HCT116 (cell line): ENCODE measurements around the gene FAM228B. TPM values are rescaled to one million over a fixed set of nuclear protein-coding genes. Genes with fewer than 3 reads are reported as not detected.

ENCODE experiments used
- ATAC-seq: fragments of 200-7000 bp; cut with Tn5 transposase; 2 replicates; pipeline ENCODE4 v1.9.1; 2020; ENCODE audit warnings: mild to moderate bottlenecking, moderate library complexity
- BruUV-seq: library from RNA; stranded (reverse); fragments of 400-500 nt; replicated peaks from 2 replicates; lab custom pipeline; 2021; lab: Mats Ljungman, UMichigan
- CTCF ChIA-PET: fragments of 300-600 bp; sonication (Branson Sonifier 250); formaldehyde crosslinking; loops from one replicate; lab custom pipeline; 2021; ENCODE audit warnings: antibody characterized with exemption; lab: Charles Lee
- POLR2A ChIA-PET: fragments of 300-600, 350-600 bp; sonication (Branson Sonifier 250); formaldehyde crosslinking; loops from one replicate; lab custom pipeline; 2021; ENCODE audit warnings: antibody characterized with exemption; lab: Charles Lee
- RAD21 ChIA-PET, 2 experiments: fragments of 300-600 bp; sonication (Branson Sonifier 250); formaldehyde crosslinking; loops; one replicate each; lab custom pipeline; 2023; ENCODE audit warnings: low total read pairs in 2 of 2; ENCODE audit not compliant: uncharacterized antibody in 2 of 2, unreplicated experiment in 2 of 2, low non-redundant PET in 1 of 2; lab: Charles Lee
- DNase-seq: peaks from one replicate; pipeline ENCODE4 v3.0.0-alpha.2; 2010; ENCODE audit warnings: low read depth, low spot score
- H2AFZ ChIP-seq: fragments of 200-600 bp; shearing (Covaris generic), sonication (generic); 2 replicates; pipeline ENCODE4 v1.6.1; 2017; ENCODE audit warnings: low read depth, mixed run types, mixed read lengths, antibody characterized with exemption, low read length; ENCODE audit not compliant: poor library complexity, severe bottlenecking
- H3K27ac ChIP-seq: 2 replicates; pipeline ENCODE4 v1.5.1; 2012; ENCODE audit warnings: low read depth, low read length
- H3K27me3 ChIP-seq: fragments of 200-600 bp; sonication (generic); 2 replicates; pipeline ENCODE4 v1.6.1; 2016; ENCODE audit warnings: mixed run types, low read length, mixed read lengths; ENCODE audit not compliant: insufficient read depth
- H3K36me3 ChIP-seq, 2 experiments: fragments of 200-500 bp in 1 of 2; fragments of 200-600 bp in 1 of 2; sonication (Bioruptor generic) in 1 of 2; sonication (generic) in 1 of 2; 2 replicates each; pipeline versions ENCODE4 v1.5.1 to v1.6.1; 2014 to 2016; ENCODE audit warnings: low read length in 2 of 2, inconsistent platforms in 1 of 2, mixed read lengths in 1 of 2, mixed run types in 1 of 2; ENCODE audit not compliant: insufficient read depth in 2 of 2, control insufficient read depth in 1 of 2
- H3K4me1 ChIP-seq, 2 experiments: fragments of 200-600 bp in 1 of 2; sonication (generic) in 1 of 2; 2 replicates each; pipeline versions ENCODE4 v1.5.1 to v1.6.1; 2012 to 2017; ENCODE audit warnings: low read length in 2 of 2, inconsistent platforms in 1 of 2, mild to moderate bottlenecking in 1 of 2, mixed read lengths in 1 of 2, mixed run types in 1 of 2, moderate library complexity in 1 of 2; ENCODE audit not compliant: insufficient read depth in 2 of 2, control insufficient read depth in 1 of 2
- H3K4me2 ChIP-seq: fragments of 200-600 bp; sonication (generic); 2 replicates; pipeline ENCODE4 v1.6.1; 2017; ENCODE audit warnings: mixed run types, low read length, mixed read lengths
- H3K4me3 ChIP-seq, 2 experiments: fragments of 200-600 bp in 1 of 2; sonication (generic) in 1 of 2; replicated peaks in 1 of 2; 2 replicates each; pipeline ENCODE4 v1.5.1; 2011 to 2016; ENCODE audit warnings: low read length in 2 of 2, control low read depth in 1 of 2, low read depth in 1 of 2, mild to moderate bottlenecking in 1 of 2, mixed read lengths in 1 of 2, mixed run types in 1 of 2
- H3K79me2 ChIP-seq: fragments of 200-600 bp; sonication (generic); 2 replicates; pipeline ENCODE4 v1.6.1; 2017; ENCODE audit warnings: mild to moderate bottlenecking, mixed run types, low read length, moderate library complexity, mixed read lengths; ENCODE audit not compliant: insufficient read depth
- H3K9ac ChIP-seq: fragments of 200-600 bp; sonication (generic); 2 replicates; pipeline ENCODE4 v1.6.1; 2016; ENCODE audit warnings: low read length, mixed read lengths
- H3K9me2 ChIP-seq: fragments of 200-600 bp; sonication (generic), shearing (Covaris generic); 2 replicates; pipeline ENCODE4 v1.6.1; 2017; ENCODE audit warnings: mixed run types, mild to moderate bottlenecking, moderate library complexity; ENCODE audit not compliant: insufficient read depth
- H3K9me3 ChIP-seq, 2 experiments: fragments of 200-500 bp in 1 of 2; fragments of 200-600 bp in 1 of 2; sonication (Bioruptor generic) in 1 of 2; sonication (generic) in 1 of 2; 2 replicates each; pipeline ENCODE4 v1.6.1; 2014 to 2017; ENCODE audit warnings: low read length in 2 of 2, mixed read lengths in 2 of 2, inconsistent platforms in 1 of 2, low read depth in 1 of 2, mild to moderate bottlenecking in 1 of 2, mixed run types in 1 of 2, moderate library complexity in 1 of 2; ENCODE audit not compliant: control insufficient read depth in 1 of 2, insufficient read depth in 1 of 2
- H4K20me1 ChIP-seq: fragments of 200-600 bp; sonication (generic), shearing (Covaris generic); 2 replicates; pipeline ENCODE4 v1.6.1; 2017; ENCODE audit warnings: mixed run types, mild to moderate bottlenecking, moderate library complexity; ENCODE audit not compliant: insufficient read depth
- CBX3 ChIP-seq: IDR thresholded peaks from 2 replicates; pipeline ENCODE4 v1.6.1; 2012; ENCODE audit warnings: low read depth
- POLR2AphosphoS5 ChIP-seq: IDR thresholded peaks from 2 replicates; pipeline ENCODE4 v1.6.1; 2011; ENCODE audit warnings: mild to moderate bottlenecking, low read depth, low read length, moderate library complexity
- RAD21 ChIP-seq: IDR thresholded peaks from 2 replicates; pipeline ENCODE4 v1.6.1; 2012; ENCODE audit warnings: low read depth, mild to moderate bottlenecking
- SP1 ChIP-seq: IDR thresholded peaks from 2 replicates; pipeline ENCODE4 v1.6.1; 2012; ENCODE audit warnings: low read depth
- intact Hi-C: fragments of 100-400 bp; cut with micrococcal nuclease; formaldehyde crosslinking; loops from 2 replicates; pipeline ENCODE4 v1.10.0; 2022
- total RNA-seq: library from RNA; stranded (reverse); gene quantifications from one replicate; pipeline ENCODE4 v1.2.1, GENCODE V29; 2021; ENCODE audit not compliant: unreplicated experiment
- TF ChIP-seq, protein P1 (sequence below): IDR thresholded peaks from 2 replicates; pipeline ENCODE4 v1.6.1; 2011; ENCODE audit warnings: mild to moderate bottlenecking, low read length, moderate library complexity; ENCODE audit not compliant: insufficient replicate concordance; ENCODE audit errors: extremely low read depth
- TF ChIP-seq, protein P2 (sequence below): IDR thresholded peaks from 2 replicates; pipeline ENCODE4 v1.6.1; 2012; ENCODE audit warnings: low read depth
- TF ChIP-seq, protein P3 (sequence below): IDR thresholded peaks from 2 replicates; pipeline ENCODE4 v1.6.1; 2012

The FAM228B gene
- total RNA-seq, 1 experiment from 2014 or later, result 5.6 TPM

DNA sequence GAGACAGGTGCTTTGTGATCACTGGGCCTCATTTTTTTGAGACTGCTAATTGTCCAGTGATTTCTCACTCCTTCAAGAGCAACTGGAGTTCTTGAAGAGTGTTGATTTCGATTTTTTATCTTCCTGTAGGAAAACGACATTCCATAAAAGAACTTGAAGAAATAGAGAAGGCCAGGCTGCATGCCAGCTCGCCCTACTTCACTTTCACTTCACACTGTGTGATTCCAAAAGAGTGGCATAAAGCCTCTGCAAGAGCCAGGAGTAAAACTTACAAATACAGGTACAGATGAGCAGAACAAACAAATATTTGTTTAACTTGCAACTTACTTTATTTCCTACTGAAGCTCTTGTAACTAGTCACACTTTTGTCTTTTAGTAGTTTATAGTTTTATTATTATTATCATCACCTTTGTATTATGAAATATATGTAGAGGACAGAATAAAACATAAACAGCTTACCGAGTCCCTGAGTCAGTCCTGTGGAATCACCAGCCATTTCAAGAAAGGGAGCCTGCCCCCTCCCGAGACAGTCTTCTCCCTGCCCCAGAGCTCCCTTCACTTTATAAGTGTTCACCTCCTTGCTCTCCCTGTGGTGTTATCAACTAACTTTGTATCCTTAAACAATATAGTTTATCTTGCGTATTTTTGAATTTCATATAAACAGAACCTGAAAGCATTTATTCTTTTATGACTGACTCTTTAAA is 60.2 kb downstream of the FAM228B start:
- no peaks in the 10 kb centered on the region for H3K9me3 ChIP-seq
- H2AFZ ChIP-seq, result no peak overlapping the region
- ChIA-PET POLR2A (no interaction called here), RAD21 (no interaction called here), CTCF (no interaction called here)
- BruUV-seq, result no TSS peak
- no peaks in the 10 kb centered on the region for H3K36me3 ChIP-seq
- no peaks in the 10 kb centered on the region for H3K4me1 ChIP-seq
- no peak overlapping the region for H3K9ac ChIP-seq
- H4K20me1 ChIP-seq, result no peaks in the 10 kb centered on the region
- H3K27me3 ChIP-seq, result no peaks in the 10 kb centered on the region
- TF ChIP-seq SP1 (no peak), CBX3 (no peak), RAD21 (no peak), POLR2AphosphoS5 (no peak)
- TF ChIP-seq, protein P1, sequence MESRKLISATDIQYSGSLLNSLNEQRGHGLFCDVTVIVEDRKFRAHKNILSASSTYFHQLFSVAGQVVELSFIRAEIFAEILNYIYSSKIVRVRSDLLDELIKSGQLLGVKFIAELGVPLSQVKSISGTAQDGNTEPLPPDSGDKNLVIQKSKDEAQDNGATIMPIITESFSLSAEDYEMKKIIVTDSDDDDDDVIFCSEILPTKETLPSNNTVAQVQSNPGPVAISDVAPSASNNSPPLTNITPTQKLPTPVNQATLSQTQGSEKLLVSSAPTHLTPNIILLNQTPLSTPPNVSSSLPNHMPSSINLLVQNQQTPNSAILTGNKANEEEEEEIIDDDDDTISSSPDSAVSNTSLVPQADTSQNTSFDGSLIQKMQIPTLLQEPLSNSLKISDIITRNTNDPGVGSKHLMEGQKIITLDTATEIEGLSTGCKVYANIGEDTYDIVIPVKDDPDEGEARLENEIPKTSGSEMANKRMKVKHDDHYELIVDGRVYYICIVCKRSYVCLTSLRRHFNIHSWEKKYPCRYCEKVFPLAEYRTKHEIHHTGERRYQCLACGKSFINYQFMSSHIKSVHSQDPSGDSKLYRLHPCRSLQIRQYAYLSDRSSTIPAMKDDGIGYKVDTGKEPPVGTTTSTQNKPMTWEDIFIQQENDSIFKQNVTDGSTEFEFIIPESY, result no peak
- TF ChIP-seq, protein P2, sequence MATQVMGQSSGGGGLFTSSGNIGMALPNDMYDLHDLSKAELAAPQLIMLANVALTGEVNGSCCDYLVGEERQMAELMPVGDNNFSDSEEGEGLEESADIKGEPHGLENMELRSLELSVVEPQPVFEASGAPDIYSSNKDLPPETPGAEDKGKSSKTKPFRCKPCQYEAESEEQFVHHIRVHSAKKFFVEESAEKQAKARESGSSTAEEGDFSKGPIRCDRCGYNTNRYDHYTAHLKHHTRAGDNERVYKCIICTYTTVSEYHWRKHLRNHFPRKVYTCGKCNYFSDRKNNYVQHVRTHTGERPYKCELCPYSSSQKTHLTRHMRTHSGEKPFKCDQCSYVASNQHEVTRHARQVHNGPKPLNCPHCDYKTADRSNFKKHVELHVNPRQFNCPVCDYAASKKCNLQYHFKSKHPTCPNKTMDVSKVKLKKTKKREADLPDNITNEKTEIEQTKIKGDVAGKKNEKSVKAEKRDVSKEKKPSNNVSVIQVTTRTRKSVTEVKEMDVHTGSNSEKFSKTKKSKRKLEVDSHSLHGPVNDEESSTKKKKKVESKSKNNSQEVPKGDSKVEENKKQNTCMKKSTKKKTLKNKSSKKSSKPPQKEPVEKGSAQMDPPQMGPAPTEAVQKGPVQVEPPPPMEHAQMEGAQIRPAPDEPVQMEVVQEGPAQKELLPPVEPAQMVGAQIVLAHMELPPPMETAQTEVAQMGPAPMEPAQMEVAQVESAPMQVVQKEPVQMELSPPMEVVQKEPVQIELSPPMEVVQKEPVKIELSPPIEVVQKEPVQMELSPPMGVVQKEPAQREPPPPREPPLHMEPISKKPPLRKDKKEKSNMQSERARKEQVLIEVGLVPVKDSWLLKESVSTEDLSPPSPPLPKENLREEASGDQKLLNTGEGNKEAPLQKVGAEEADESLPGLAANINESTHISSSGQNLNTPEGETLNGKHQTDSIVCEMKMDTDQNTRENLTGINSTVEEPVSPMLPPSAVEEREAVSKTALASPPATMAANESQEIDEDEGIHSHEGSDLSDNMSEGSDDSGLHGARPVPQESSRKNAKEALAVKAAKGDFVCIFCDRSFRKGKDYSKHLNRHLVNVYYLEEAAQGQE, result no peak
- TF ChIP-seq, protein P3, sequence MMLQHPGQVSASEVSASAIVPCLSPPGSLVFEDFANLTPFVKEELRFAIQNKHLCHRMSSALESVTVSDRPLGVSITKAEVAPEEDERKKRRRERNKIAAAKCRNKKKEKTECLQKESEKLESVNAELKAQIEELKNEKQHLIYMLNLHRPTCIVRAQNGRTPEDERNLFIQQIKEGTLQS, result no peak
- intact Hi-C loops, result no loop called here
- no peaks in the 10 kb centered on the region for H3K9me2 ChIP-seq
- H3K4me3 ChIP-seq, result no peak overlapping the region
- DNase-seq (no peak), ATAC-seq (no peak)
- H3K27ac ChIP-seq, result no peak overlapping the region
- no peaks in the 10 kb centered on the region for H3K79me2 ChIP-seq
- H3K4me2 ChIP-seq, result no peak overlapping the region
